Activated naive CD8-positive, alpha-beta T cell treated with anti-CD3 and anti-CD28 coated beads, Interleukin-2, amount 50 U/mL, for 24 hours (primary cell): ENCODE results near the gene GABRG3.

Experiments used
- ATAC-seq: fragments of 150-1000 bp; cut with Tn5 transposase; one replicate; pipeline ENCODE4 v1.10.0; 2021
- DNase-seq: peaks from one replicate; pipeline ENCODE4 v3.0.0; 2021
- H3K27ac Mint-ChIP-seq: one replicate; pipeline ENCODE4 v1.8.0; 2021; ENCODE audit warnings: mild to moderate bottlenecking, mixed read lengths
- H3K27me3 Mint-ChIP-seq: one replicate; pipeline ENCODE4 v1.8.0; 2021; ENCODE audit warnings: mixed read lengths
- H3K36me3 Mint-ChIP-seq: one replicate; pipeline ENCODE4 v1.8.0; 2021; ENCODE audit warnings: low read depth, mixed read lengths
- H3K4me1 Mint-ChIP-seq: one replicate; pipeline ENCODE4 v1.8.0; 2021; ENCODE audit warnings: mixed read lengths
- H3K4me3 Mint-ChIP-seq: one replicate; pipeline ENCODE4 v1.8.0; 2021; ENCODE audit warnings: mild to moderate bottlenecking, moderate library complexity, mixed read lengths
- H3K9me3 Mint-ChIP-seq: one replicate; pipeline ENCODE4 v1.8.0; 2021; ENCODE audit warnings: mixed read lengths

GABRG3 gene

DNA sequence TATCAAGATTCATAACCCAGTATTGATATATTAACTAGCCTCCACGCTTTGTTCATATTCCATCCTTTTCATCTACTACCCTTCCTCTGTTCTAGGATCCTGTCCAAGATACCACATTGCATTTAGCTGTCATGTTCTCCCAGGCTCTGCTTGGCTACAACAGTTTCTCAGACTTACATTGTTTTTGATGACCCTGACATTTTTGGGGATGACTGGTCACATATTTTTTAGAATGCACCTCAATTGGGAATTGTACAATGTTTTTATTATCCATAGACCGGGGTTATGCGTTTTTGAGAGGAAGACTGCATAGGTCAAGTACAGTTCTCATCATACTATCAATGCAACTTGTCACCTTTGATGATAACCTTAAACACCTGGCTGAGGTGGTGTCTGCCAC is 421.2 kb downstream of the GABRG3 start:
- Mint-ChIP-seq H3K9me3 (peaks cover 21% of the 10 kb centered on the region), H3K27me3 (no peaks in the 10 kb centered on the region), H3K4me3 (no peak overlapping the region), H3K4me1 (no peaks in the 10 kb centered on the region), H3K27ac (no peak overlapping the region), H3K36me3 (no peaks in the 10 kb centered on the region)
- ATAC-seq = no peak
- no peak for DNase-seq

GRCh38 chr15:27396521-27396920 is 425.5 kb downstream of the GABRG3 start:
- H3K36me3 Mint-ChIP-seq = no peaks in the 10 kb centered on the region
- no peak overlapping the region for H3K27ac Mint-ChIP-seq
- H3K27me3 Mint-ChIP-seq = no peaks in the 10 kb centered on the region
- peaks cover 27% of the 10 kb centered on the region for H3K9me3 Mint-ChIP-seq
- H3K4me3 Mint-ChIP-seq = no peak overlapping the region
- DNase-seq = no peak
- ATAC-seq = no peak
- H3K4me1 Mint-ChIP-seq = no peaks in the 10 kb centered on the region

DNA sequence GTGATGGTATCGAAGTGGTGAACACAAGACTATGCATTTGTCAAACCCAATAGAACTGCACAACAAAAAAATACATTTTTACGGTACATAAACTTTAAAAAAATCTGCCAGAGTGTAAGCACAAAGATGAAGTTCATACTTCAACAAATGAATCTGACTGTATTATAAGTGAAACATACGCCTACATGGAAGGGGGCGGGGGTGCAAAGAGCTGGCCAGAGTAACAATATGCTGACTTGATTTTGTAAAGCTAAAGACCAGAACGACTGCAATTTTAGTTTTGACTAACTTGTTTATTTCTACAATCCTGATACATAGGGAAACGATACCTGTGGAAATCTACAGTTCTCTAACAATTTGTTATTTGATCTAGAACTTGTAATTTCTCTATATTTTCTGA is 426.0 kb downstream of the GABRG3 start:
- ATAC-seq = no peak
- Mint-ChIP-seq H3K27ac (no peak overlapping the region), H3K4me3 (no peak overlapping the region), H3K9me3 (peaks cover 27% of the 10 kb centered on the region), H3K27me3 (no peaks in the 10 kb centered on the region), H3K4me1 (no peaks in the 10 kb centered on the region), H3K36me3 (no peaks in the 10 kb centered on the region)
- no peak for DNase-seq

DNA sequence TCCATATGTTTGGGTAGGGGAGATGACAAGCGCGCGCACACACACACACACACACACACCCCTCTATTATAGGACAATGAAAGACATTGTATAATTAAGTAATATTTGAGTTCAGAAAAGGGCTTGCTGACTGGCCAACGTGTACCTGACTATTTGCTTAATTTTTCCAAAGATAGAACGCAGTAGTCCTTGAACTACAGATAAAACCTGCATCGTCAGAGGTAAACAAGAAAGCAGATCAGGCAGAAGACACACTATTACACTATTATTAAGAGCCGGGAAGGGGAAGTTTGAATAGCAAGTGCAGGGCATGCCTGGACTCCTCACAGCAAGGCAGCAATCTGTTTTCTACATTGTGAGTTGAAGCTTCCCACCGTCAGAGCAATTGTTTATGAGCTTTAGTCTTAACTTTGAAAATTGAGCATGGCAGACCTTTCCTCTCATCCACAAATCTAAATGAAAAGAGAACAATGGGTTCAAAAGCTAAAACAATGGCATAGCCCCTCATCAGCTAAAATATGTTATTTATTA is 427.7 kb downstream of the GABRG3 start:
- no peak for ATAC-seq
- H3K4me3 Mint-ChIP-seq = no peak overlapping the region
- no peaks in the 10 kb centered on the region for H3K4me1 Mint-ChIP-seq
- no peak for DNase-seq
- H3K9me3 Mint-ChIP-seq = peaks cover 25% of the 10 kb centered on the region
- no peaks in the 10 kb centered on the region for H3K27me3 Mint-ChIP-seq
- no peak overlapping the region for H3K27ac Mint-ChIP-seq
- H3K36me3 Mint-ChIP-seq = no peaks in the 10 kb centered on the region

GRCh38 chr15:27399241-27399640 is 428.3 kb downstream of the GABRG3 start:
- no peaks in the 10 kb centered on the region for H3K36me3 Mint-ChIP-seq
- no peak for ATAC-seq
- H3K4me1 Mint-ChIP-seq = no peaks in the 10 kb centered on the region
- H3K27ac Mint-ChIP-seq = no peak overlapping the region
- no peaks in the 10 kb centered on the region for H3K27me3 Mint-ChIP-seq
- DNase-seq = no peak
- H3K9me3 Mint-ChIP-seq = peaks cover 21% of the 10 kb centered on the region
- no peak overlapping the region for H3K4me3 Mint-ChIP-seq

DNA sequence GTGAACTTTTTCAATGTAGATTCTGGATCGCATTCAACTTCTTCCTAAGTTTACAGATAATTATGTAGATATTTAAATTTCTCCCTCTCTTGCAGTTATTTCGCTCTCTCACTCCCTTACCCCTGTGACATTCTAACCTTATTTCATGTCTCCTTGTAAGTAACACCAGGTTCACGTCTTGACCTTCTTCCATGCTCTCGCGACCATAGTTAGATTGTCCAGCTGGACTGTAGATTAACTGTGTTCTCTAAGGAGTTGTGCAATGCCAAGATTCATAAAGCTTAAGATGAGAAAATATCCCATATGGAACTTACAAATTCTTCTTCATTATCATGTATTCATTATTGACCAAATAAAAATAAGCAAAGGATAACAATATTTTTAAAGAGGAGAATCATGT is 430.5 kb downstream of the GABRG3 start:
- H3K36me3 Mint-ChIP-seq = no peaks in the 10 kb centered on the region
- no peaks in the 10 kb centered on the region for H3K4me1 Mint-ChIP-seq
- H3K9me3 Mint-ChIP-seq = peaks cover 15% of the 10 kb centered on the region
- DNase-seq (no peak), ATAC-seq (no peak)
- no peak overlapping the region for H3K27ac Mint-ChIP-seq
- H3K4me3 Mint-ChIP-seq = no peak overlapping the region
- H3K27me3 Mint-ChIP-seq = no peaks in the 10 kb centered on the region

DNA sequence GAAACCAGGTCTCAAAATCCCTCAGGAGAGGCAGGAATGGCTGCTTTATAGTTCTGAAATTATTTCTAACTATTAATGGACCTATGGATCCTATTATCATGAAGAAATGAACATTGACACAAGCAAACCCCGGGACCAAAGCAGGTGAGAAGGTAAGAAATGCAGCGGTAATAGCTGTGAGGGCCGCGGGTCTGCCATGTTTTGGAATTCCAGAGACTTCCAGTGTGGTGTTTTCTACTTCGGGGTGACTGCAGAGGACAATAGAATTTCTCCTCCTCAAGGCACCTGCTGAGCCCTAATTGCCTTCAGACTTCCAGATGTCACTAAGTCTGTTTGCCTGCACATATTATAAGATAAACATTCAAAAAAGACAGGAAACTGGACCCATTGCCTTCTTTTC is 437.4 kb downstream of the GABRG3 start:
- DNase-seq (no peak), ATAC-seq (no peak)
- Mint-ChIP-seq H3K36me3 (no peaks in the 10 kb centered on the region), H3K9me3 (peaks cover 4% of the 10 kb centered on the region), H3K27ac (no peak overlapping the region), H3K27me3 (no peaks in the 10 kb centered on the region), H3K4me1 (no peaks in the 10 kb centered on the region), H3K4me3 (no peak overlapping the region)

DNA sequence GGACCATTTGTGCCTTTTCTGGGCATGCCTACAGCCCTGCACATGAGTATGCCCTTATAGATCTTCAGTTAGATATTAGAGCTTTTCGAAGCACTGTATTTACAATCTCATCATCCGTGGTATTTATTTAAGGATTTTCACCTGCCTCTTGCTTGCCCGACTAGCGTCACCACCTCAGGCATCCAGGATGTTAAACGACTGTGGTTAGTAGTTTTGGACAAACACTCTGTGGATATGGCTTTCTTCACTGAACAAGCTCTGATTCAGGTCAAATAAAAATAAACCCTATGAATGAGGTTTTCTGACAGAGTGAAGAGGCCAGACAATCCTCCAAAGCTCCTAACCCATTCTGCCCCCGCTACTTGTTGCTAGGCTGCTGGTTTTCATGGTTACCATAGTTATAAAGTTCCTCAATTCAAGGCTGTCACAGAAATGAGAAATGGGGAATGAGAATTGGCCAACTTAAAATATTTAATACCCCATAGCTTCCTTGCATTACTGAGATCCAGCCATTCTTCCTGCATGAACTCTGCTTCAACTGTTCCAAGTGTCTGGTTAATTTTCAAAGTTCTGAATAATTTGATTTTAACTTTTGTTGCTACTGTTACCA is 440.1 kb downstream of the GABRG3 start:
- Mint-ChIP-seq H3K9me3 (peaks cover 4% of the 10 kb centered on the region), H3K27ac (no peak overlapping the region), H3K4me1 (no peaks in the 10 kb centered on the region), H3K27me3 (no peaks in the 10 kb centered on the region), H3K36me3 (no peaks in the 10 kb centered on the region), H3K4me3 (no peak overlapping the region)
- no peak for ATAC-seq
- no peak for DNase-seq

GRCh38 chr15:27412415-27412814 is 441.4 kb downstream of the GABRG3 start:
- Mint-ChIP-seq H3K4me3 (no peak overlapping the region), H3K27me3 (no peaks in the 10 kb centered on the region), H3K9me3 (peaks cover 1% of the 10 kb centered on the region), H3K27ac (no peak overlapping the region), H3K4me1 (no peaks in the 10 kb centered on the region), H3K36me3 (no peaks in the 10 kb centered on the region)
- no peak for DNase-seq
- no peak for ATAC-seq

DNA sequence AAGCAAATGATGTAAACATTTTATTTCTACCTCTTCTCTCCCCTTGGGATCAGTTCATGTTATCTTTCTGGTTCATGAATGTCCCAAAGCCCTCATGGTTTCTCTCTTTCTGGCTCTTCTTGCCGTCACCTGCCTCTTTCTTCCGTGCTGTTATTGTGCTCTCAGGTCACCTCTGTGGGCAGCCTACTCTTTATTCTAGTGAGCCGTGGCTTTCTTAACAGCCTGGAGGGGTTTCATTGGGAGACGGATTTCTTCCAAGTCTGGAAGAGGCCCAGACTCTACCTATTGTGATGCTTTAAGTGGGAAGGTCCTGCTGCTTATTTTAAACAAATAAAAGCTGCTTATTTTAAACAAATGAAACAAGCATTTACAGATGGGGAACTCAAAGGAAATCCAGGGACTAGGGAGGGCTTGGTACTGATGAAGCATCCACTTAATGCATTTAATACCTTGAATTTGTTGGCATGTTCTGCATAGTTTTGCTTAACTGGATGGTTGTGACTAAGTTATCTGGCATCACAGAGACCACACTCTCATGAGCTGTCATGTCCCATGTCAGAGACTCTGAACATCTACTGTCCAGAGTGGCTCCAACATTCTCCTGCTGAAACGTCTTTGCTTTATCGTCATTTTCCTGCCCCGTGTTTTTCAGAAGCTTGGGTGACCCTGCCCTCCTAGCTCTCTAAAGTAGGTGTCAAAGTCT is 443.3 kb downstream of the GABRG3 start:
- DNase-seq (no peak), ATAC-seq (no peak)
- no peak overlapping the region for H3K27ac Mint-ChIP-seq
- no peaks in the 10 kb centered on the region for H3K27me3 Mint-ChIP-seq
- H3K36me3 Mint-ChIP-seq = no peaks in the 10 kb centered on the region
- peaks cover 9% of the 10 kb centered on the region for H3K9me3 Mint-ChIP-seq
- H3K4me3 Mint-ChIP-seq = no peak overlapping the region
- H3K4me1 Mint-ChIP-seq = no peaks in the 10 kb centered on the region

GRCh38 chr15:27418726-27419125 is 447.7 kb downstream of the GABRG3 start:
- ATAC-seq = no peak
- Mint-ChIP-seq H3K27ac (no peak overlapping the region), H3K4me3 (no peak overlapping the region), H3K27me3 (no peaks in the 10 kb centered on the region), H3K36me3 (no peaks in the 10 kb centered on the region), H3K9me3 (peaks cover 9% of the 10 kb centered on the region), H3K4me1 (no peaks in the 10 kb centered on the region)
- no peak for DNase-seq

GRCh38 chr15:27422997-27423396 is 452.0 kb downstream of the GABRG3 start:
- ATAC-seq (no peak), DNase-seq (no peak)
- H3K27ac Mint-ChIP-seq = no peak overlapping the region
- peaks cover 7% of the 10 kb centered on the region for H3K9me3 Mint-ChIP-seq
- H3K27me3 Mint-ChIP-seq = no peaks in the 10 kb centered on the region
- H3K36me3 Mint-ChIP-seq = no peaks in the 10 kb centered on the region
- H3K4me3 Mint-ChIP-seq = no peak overlapping the region
- H3K4me1 Mint-ChIP-seq = no peaks in the 10 kb centered on the region

GRCh38 chr15:27426805-27427204 is 455.8 kb downstream of the GABRG3 start:
- H3K9me3 Mint-ChIP-seq = peaks cover 21% of the 10 kb centered on the region
- H3K27me3 Mint-ChIP-seq = no peaks in the 10 kb centered on the region
- no peaks in the 10 kb centered on the region for H3K4me1 Mint-ChIP-seq
- no peak overlapping the region for H3K4me3 Mint-ChIP-seq
- ATAC-seq = no peak
- no peak for DNase-seq
- H3K27ac Mint-ChIP-seq = no peak overlapping the region
- no peaks in the 10 kb centered on the region for H3K36me3 Mint-ChIP-seq

DNA sequence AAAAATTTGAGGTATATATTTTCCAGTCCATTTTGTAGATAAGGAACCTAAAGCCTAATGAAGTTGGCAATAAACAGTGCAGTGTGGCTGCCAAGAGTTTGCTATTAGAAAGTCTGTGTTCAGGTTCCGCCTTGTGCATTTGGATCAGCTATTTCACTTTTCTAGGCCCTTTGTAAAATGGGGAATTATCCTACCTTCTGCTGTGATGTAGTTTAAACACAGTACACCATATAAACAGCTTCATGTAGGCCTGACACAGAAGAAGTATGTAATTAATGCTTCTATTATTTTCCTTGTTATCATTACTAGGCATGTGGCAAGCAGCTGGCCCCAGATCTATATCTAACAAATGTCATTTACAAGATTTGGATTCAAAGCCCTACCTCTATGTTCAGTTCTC is 456.3 kb downstream of the GABRG3 start:
- peaks cover 22% of the 10 kb centered on the region for H3K9me3 Mint-ChIP-seq
- DNase-seq = no peak
- H3K4me1 Mint-ChIP-seq = no peaks in the 10 kb centered on the region
- ATAC-seq = no peak
- no peak overlapping the region for H3K27ac Mint-ChIP-seq
- H3K4me3 Mint-ChIP-seq = no peak overlapping the region
- no peaks in the 10 kb centered on the region for H3K36me3 Mint-ChIP-seq
- H3K27me3 Mint-ChIP-seq = no peaks in the 10 kb centered on the region

DNA sequence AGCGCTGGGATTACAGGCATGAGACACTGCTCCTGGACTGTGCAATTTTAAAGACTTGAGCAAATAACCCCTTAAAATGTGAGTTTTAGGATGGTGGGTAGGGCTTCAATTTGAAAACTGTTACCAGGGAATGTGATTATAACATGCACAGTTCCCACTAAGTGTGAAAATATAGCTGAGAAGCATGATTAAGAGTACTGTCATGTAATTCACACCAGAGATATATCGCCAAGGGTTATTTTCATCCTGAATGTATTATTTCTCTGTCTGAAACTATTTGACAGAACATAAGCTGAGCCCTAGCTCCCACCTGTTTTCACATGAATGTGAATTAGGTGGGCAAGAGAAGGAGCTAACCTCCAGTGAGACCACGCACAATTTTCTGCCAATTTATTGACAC is 457.2 kb downstream of the GABRG3 start:
- Mint-ChIP-seq H3K27me3 (no peaks in the 10 kb centered on the region), H3K4me1 (no peaks in the 10 kb centered on the region), H3K9me3 (peaks cover 27% of the 10 kb centered on the region), H3K36me3 (no peaks in the 10 kb centered on the region), H3K27ac (no peak overlapping the region), H3K4me3 (no peak overlapping the region)
- no peak for ATAC-seq
- no peak for DNase-seq
